SK-N-MC (cell line): Measurements from ENCODE around the gene C17orf107.

Experiments used
- EZH2 ChIP-seq: fragments of 200-600 bp; sonication (generic); IDR thresholded peaks from one replicate; pipeline ENCODE4 v1.6.1; 2017; ENCODE audit warnings: antibody characterized with exemption
- POLR2AphosphoS5 ChIP-seq: IDR thresholded peaks from 2 replicates; pipeline ENCODE4 v1.6.1; 2012; ENCODE audit warnings: mild to moderate bottlenecking, low read depth, low read length, borderline replicate concordance

GRCh38 chr17:4903051-4903818 is 3.9 kb downstream of the C17orf107 start, which contains the start of gene CHRNE:
- no peak for TF ChIP-seq POLR2AphosphoS5
- TF ChIP-seq EZH2 = no peak
